Measurements from ENCODE around the gene MBNL1. TPM values are rescaled to one million over a fixed set of nuclear protein-coding genes. Genes with fewer than 3 reads are reported as not detected.

Gene MBNL1
- polyA plus RNA-seq, 1 donor from 2014 or later = 12.7 TPM

DNA sequence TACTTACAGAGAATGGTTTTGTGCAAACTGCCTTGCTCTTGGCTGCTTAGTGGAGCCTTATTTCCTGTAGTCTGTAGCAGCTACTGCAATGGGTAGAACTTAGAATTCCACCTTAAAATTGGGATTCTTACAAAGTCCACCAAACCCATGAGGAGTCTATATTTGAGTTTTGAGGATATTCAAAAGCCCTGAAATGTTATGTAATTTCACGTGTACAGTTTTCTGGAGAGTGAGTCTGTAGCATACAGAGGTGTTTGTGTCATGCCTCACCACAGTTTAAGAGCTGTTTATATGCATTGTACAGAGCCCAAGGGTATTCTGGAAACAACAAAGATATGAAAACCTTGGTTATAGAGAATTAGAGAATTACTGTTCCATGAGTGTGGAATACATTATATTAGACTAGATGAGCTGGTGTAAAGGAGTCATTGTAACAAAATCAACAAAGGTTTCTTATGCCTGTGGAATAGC, 114.4 kb downstream of the MBNL1 start:
- H3K9ac ChIP-seq (ENCODE audit: low read length) = no peak overlapping the region
- H3K4me2 ChIP-seq (ENCODE audit: low read length) = no peak overlapping the region

DNA sequence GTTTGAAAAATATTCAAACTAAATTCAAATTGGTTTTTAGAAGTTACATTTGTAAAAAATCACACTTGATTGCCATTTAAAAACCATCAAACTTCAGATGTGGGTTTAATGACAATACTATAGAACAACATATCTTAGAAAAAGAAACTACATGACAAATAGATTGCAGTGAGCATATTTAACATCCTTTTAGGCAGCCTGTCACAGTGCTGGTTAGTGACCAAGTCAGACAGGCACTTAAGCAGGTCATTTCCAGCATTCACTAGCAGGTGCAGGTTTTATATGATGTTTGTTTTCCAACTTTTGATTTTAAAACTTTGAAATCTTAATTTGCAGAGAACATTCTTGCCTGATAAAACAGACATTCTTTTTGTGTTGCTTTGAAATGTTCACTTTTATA, 115.7 kb downstream of the MBNL1 start:
- Histone ChIP-seq H3K4me2 (ENCODE audit: low read length) (no peak overlapping the region), H3K9me3 (ENCODE audit: low read length) (no peaks in the 10 kb centered on the region), H3K9ac (ENCODE audit: low read length) (no peak overlapping the region), H3K36me3 (ENCODE audit: insufficient read depth, low read length) (no peaks in the 10 kb centered on the region), H3K27me3 (ENCODE audit: insufficient read depth, low read depth, low read length) (no peaks in the 10 kb centered on the region), H3K27ac (ENCODE audit: low read length) (no peak overlapping the region), H3K79me2 (replicated peaks; ENCODE audit: insufficient read depth, low read length) (peaks cover 26% of the 10 kb centered on the region), H3F3A (ENCODE audit: insufficient read depth, low read length, poor library complexity, severe bottlenecking) (no peaks in the 10 kb centered on the region), H3K4me3 (ENCODE audit: low read length) (no peak overlapping the region), H2AFZ (ENCODE audit: low read depth, low read length) (no peak overlapping the region), H3K9me2 (ENCODE audit: insufficient read depth, low read length) (no peaks in the 10 kb centered on the region), H4K20me1 (ENCODE audit: insufficient read depth) (no peaks in the 10 kb centered on the region)
- no peak for TF ChIP-seq TAF1 (IDR thresholded peaks at IDR 0.05; ENCODE audit: low read depth)
- no peak for TF ChIP-seq POLR2AphosphoS5 (IDR thresholded peaks at IDR 0.05)
- TF ChIP-seq SMC3 (conservative IDR thresholded peaks at IDR 0.05; ENCODE audit: poor library complexity) = no peak
- TF ChIP-seq, protein P1, sequence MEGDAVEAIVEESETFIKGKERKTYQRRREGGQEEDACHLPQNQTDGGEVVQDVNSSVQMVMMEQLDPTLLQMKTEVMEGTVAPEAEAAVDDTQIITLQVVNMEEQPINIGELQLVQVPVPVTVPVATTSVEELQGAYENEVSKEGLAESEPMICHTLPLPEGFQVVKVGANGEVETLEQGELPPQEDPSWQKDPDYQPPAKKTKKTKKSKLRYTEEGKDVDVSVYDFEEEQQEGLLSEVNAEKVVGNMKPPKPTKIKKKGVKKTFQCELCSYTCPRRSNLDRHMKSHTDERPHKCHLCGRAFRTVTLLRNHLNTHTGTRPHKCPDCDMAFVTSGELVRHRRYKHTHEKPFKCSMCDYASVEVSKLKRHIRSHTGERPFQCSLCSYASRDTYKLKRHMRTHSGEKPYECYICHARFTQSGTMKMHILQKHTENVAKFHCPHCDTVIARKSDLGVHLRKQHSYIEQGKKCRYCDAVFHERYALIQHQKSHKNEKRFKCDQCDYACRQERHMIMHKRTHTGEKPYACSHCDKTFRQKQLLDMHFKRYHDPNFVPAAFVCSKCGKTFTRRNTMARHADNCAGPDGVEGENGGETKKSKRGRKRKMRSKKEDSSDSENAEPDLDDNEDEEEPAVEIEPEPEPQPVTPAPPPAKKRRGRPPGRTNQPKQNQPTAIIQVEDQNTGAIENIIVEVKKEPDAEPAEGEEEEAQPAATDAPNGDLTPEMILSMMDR (IDR thresholded peaks at IDR 0.05; ENCODE audit: poor library complexity, severe bottlenecking) = no peak
- TF ChIP-seq EZH2 (IDR thresholded peaks at IDR 0.05; ENCODE audit: borderline replicate concordance, insufficient read depth, low read length, poor library complexity, severe bottlenecking) = no peak
- no peak for TF ChIP-seq MXI1 (conservative IDR thresholded peaks at IDR 0.05; ENCODE audit: poor library complexity, severe bottlenecking)
- no peak for TF ChIP-seq RAD21 (conservative IDR thresholded peaks at IDR 0.05)
- TF ChIP-seq EP300 (conservative IDR thresholded peaks at IDR 0.05; ENCODE audit: poor library complexity, severe bottlenecking) = no peak
- TF ChIP-seq, protein P2, sequence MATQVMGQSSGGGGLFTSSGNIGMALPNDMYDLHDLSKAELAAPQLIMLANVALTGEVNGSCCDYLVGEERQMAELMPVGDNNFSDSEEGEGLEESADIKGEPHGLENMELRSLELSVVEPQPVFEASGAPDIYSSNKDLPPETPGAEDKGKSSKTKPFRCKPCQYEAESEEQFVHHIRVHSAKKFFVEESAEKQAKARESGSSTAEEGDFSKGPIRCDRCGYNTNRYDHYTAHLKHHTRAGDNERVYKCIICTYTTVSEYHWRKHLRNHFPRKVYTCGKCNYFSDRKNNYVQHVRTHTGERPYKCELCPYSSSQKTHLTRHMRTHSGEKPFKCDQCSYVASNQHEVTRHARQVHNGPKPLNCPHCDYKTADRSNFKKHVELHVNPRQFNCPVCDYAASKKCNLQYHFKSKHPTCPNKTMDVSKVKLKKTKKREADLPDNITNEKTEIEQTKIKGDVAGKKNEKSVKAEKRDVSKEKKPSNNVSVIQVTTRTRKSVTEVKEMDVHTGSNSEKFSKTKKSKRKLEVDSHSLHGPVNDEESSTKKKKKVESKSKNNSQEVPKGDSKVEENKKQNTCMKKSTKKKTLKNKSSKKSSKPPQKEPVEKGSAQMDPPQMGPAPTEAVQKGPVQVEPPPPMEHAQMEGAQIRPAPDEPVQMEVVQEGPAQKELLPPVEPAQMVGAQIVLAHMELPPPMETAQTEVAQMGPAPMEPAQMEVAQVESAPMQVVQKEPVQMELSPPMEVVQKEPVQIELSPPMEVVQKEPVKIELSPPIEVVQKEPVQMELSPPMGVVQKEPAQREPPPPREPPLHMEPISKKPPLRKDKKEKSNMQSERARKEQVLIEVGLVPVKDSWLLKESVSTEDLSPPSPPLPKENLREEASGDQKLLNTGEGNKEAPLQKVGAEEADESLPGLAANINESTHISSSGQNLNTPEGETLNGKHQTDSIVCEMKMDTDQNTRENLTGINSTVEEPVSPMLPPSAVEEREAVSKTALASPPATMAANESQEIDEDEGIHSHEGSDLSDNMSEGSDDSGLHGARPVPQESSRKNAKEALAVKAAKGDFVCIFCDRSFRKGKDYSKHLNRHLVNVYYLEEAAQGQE (IDR thresholded peaks at IDR 0.05; ENCODE audit: borderline replicate concordance) = no peak

More for the DNA sequence above, 114.4 kb downstream of the MBNL1 start:
- H3K27me3 ChIP-seq (ENCODE audit: insufficient read depth, low read depth, low read length) = no peaks in the 10 kb centered on the region
- no peak for TF ChIP-seq MXI1 (conservative IDR thresholded peaks at IDR 0.05; ENCODE audit: poor library complexity, severe bottlenecking)
- TF ChIP-seq EZH2 (IDR thresholded peaks at IDR 0.05; ENCODE audit: borderline replicate concordance, insufficient read depth, low read length, poor library complexity, severe bottlenecking) = no peak
- TF ChIP-seq, protein P1 (IDR thresholded peaks at IDR 0.05; ENCODE audit: poor library complexity, severe bottlenecking) = no peak
- TF ChIP-seq TAF1 (IDR thresholded peaks at IDR 0.05; ENCODE audit: low read depth) = no peak
- no peak for TF ChIP-seq EP300 (conservative IDR thresholded peaks at IDR 0.05; ENCODE audit: poor library complexity, severe bottlenecking)
- no peak for TF ChIP-seq RAD21 (conservative IDR thresholded peaks at IDR 0.05)
- TF ChIP-seq, protein P2 (IDR thresholded peaks at IDR 0.05; ENCODE audit: borderline replicate concordance) = no peak
- no peak for TF ChIP-seq POLR2AphosphoS5 (IDR thresholded peaks at IDR 0.05)
- no peak for TF ChIP-seq SMC3 (conservative IDR thresholded peaks at IDR 0.05; ENCODE audit: poor library complexity)
- H3K27ac ChIP-seq (ENCODE audit: low read length) = no peak overlapping the region
- H3K9me3 ChIP-seq (ENCODE audit: low read length) = no peaks in the 10 kb centered on the region
- H3F3A ChIP-seq (ENCODE audit: insufficient read depth, low read length, poor library complexity, severe bottlenecking) = no peaks in the 10 kb centered on the region
- H3K36me3 ChIP-seq (ENCODE audit: insufficient read depth, low read length) = no peaks in the 10 kb centered on the region
- peaks cover 16% of the 10 kb centered on the region for H3K79me2 ChIP-seq (replicated peaks; ENCODE audit: insufficient read depth, low read length)
- no peak overlapping the region for H3K4me3 ChIP-seq (ENCODE audit: low read length)
- no peak overlapping the region for H2AFZ ChIP-seq (ENCODE audit: low read depth, low read length)
- H3K9me2 ChIP-seq (ENCODE audit: insufficient read depth, low read length) = no peaks in the 10 kb centered on the region
- no peaks in the 10 kb centered on the region for H4K20me1 ChIP-seq (ENCODE audit: insufficient read depth)

All from neural cell (in vitro differentiated cells).